Dedifferentiated amniotic fluid mesenchymal stem cell (primary cell): ENCODE data around the gene GATA5.
"Not testable (repeated sequence)": the region's sequence is repeated elsewhere in the genome, so short reads cannot be mapped to it uniquely, and the experiment has no call there.

Source experiments
- DNase-seq: peaks from one replicate; pipeline ENCODE4 v3.0.0-alpha.2; 2016; ENCODE audit errors: extremely low spot score

GATA5 gene

GRCh38 chr20:62504323-62504722 lies 28.5 kb upstream of the GATA5 start:
- DNase-seq = no peak

DNA sequence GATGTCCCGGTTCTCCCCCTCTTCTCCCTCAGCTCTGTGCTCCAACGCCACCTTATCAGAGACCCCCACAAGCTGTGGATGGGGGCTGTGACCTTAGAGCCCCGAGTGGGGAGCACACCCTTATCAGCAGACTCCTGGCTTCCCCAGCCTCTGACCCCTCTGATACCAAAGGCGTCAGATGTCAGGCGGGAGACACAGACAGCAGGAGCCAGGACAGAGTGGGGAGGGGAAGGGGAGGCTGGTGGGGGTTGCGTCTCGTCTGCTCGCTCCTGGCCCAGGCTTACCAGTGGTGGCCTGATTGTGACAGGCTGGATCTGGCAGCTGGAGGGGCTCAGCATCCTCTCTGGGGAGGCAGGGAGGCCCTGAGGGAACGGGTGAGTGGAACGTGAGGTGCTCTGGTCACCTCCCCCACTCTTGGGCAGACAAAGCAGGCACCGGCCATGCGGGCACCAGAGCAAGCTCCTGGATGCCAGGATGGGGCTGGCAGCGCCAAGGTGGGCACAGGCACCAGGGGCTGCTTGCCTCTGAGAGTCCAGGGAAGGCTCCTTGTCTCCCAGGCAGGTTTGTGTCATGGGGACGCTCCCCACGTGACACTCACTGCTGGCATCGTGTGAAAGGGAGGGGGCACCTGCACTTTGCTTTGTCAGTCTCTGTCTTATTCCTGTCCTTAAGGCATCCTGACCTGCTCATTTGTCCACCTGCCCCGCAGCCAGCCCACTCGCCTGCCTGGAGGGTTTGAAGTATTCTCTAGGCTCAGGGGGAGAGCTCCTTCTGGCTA lies 27.8 kb upstream of the GATA5 start:
- DNase-seq = no peak

- DNase-seq = no peak
Measured at GRCh38 chr20:62502496-62503095, 26.8 kb upstream of the GATA5 start.

DNA sequence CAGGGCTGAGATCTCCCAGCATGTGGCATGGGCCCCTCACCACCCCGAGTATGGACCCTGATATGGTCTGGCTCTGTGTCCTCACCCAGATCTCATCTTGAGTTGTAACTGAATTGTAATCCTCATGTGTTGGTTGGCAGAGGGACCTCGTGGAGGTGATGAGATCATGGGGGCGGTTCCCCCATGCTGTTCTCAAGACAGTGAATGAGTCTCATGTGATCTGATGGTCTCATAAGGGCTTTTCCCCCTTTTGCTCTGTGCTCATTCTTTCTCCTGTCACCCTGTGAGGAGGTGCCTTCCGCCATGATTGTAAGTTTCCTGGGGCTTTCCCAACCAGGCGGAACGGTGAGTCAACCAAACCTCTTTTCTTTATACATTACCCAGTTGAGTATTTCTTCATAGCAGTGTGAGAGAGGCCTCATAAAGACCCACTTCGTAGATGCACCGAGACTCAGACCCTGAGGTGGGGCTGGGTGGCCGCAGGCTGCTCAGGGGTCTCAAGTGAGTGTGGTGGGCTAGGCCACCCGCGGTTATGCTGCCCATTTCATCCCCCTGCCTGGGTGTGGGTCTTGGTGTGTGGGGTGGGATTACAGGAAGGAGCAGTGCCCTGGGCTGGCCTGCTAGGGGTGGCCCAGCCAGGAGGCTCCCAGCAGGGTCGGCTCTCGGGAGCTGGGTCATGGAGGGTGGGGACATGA lies 26.2 kb upstream of the GATA5 start:
- DNase-seq = no peak

GRCh38 chr20:62500237-62500864 lies 24.6 kb upstream of the GATA5 start:
- peak; percentile 34 for DNase-seq

- no peak for DNase-seq
Measured at GRCh38 chr20:62499758-62500236, 24.0 kb upstream of the GATA5 start.

GRCh38 chr20:62498874-62499273 lies 23.1 kb upstream of the GATA5 start:
- no peak for DNase-seq

GRCh38 chr20:62496568-62497218 lies 20.9 kb upstream of the GATA5 start:
- no peak for DNase-seq

- no peak for DNase-seq
Measured at GRCh38 chr20:62495749-62496567, 20.2 kb upstream of the GATA5 start.

DNA sequence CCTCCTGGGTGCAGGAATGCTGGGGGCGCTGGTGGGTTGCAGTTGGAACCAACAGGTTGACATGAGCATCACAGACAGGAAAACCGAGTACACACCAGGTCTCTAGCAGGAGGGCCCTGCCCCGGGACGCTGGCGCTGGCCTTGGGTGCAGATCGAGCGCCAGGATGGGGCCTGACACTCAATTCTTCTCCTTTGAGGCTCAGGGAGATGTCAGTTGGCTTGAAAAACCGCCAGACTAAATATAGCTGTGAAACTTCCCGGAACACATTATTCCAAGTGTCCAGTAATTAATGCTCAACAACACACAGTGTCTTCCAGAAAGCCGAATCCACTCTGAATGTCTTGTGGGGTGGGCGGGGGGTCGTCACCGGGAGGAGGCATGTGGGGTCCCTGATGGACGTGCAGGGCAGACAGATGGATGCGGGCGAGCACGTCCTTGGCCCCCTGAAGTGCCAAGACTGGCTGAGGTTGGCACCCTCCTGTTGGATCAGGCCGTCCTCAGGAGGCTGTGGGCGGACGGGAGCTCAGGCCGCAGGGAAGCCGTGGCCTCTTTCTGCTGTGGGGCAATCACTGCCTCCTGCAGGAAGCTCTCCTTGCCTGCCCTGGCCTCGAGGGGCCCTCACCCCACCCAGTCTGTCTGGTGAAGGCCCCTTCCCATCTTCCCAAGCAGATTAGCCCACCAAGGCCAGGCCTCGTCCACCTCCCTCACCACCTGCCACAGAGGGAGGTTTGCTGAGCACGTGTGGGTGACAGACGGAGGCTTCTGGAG lies 19.4 kb upstream of the GATA5 start:
- DNase-seq = no peak

DNA sequence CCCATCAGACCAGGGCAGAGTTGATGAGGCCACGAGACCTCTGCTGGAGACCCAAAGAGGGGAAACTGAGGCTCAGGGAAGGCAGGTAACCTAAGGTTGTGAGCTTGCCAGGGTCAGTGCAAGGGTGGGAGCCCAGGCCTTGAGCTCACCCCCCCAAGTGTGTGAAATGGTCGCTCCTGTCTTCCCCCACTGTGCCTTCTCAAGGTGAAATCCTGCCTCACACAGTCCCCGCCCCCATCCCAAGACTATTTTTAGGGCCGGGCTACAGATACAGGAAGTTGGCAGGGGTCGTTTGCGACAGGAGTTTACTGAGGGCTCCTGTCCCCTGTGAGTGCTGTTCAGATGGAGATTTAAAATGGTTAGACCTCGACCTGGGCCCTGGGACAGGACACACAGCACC lies 18.7 kb upstream of the GATA5 start:
- no peak for DNase-seq

DNA sequence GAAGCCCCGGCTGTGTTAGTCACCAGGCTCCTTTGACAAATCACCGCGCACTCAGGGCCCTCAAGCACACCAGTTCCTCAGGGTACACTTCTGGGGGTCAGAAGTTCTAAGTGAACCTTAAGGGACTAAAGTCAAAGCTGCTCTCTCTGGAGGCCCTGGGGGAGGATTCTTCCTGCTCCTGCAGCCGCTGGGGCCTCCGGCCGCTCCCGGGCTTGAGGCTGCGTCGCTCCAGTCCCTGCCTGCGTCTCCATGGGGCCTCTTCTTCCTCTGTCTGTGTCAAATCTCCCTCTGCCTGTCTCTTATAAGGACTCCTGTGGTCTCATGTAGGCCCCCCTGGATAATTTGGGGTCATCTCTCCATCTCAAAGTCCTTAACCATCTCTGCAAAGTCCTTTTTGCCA lies 18.1 kb upstream of the GATA5 start:
- DNase-seq = no peak

- no peak for DNase-seq
Measured at GRCh38 chr20:62493253-62493885, 17.6 kb upstream of the GATA5 start.

DNA sequence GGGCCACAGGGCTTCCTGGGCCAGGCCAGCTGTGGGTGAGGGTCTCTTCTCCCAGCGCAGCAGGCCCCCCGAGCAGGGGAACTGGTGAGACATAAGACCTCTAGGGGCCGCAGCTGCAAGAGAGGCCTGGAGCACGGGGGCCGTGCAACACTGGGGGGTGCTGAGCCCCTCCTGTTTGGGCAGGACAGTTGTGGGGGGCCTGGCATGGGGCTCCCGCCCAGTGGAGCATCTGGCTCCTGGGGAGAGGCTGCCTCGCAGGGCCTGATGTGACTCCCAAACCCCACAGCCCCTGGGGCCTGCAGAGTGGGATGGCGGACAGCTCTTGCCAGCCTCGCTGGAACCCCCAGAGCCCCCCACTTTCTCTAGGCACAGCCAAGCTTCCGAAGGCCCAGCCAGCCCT lies 16.9 kb upstream of the GATA5 start:
- no peak for DNase-seq

- DNase-seq = not testable (repeated sequence)
Measured at GRCh38 chr20:62490783-62491182, 15.0 kb upstream of the GATA5 start.

DNA sequence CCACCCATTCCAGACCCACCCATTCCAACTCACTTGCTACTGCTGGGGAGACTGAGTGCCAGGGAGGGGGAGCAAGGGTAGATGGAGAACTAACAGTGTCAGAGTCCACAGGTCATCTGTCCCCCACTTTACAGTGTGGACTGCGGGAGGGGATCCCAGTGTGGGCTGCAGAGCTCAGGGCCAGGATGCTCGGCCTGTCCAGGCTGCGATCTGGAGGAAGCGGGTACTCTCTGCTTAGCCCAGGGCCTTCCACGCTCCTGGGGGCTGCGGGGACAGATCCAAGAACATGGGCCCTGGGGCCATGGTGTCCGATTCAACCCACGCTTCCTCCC lies 14.1 kb upstream of the GATA5 start:
- DNase-seq = no peak

GRCh38 chr20:62489186-62489931 lies 13.6 kb upstream of the GATA5 start:
- no peak for DNase-seq

GRCh38 chr20:62488470-62488869 lies 12.7 kb upstream of the GATA5 start:
- no peak for DNase-seq
